DMS153 treated with DMSO at 0.1 percent for 48 hours (cell line): ENCODE data around the gene HNF4A.
A peak's percentile ranks its signal among the peaks of the same experiment; 100 is the strongest.
"Not testable (repeated sequence)": the region's sequence is repeated elsewhere in the genome, so short reads cannot be mapped to it uniquely, and the experiment has no call there.

Experiments used
- DNase-seq: peaks from one replicate; lab custom pipeline; 2025; ENCODE audit not compliant: unreplicated experiment; lab: John Stamatoyannopoulos, UW

Gene HNF4A

DNA sequence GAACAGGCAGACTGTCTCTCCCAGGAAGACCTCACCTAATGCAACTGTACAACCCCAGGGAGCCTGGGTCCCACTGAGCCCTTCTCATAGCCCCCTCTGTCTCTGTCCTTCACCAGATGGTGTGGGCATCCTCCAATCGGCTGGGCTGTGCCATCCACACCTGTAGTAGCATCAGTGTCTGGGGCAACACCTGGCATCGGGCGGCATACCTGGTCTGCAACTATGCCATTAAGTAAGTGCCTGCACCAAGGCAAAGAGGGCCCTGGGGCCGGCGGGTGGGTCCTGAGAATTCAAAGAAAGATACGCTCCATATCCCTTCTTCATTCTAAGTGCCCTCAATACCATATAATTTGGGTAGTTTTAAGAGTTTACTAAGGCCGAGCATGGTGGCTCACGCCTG lies 10.4 kb upstream of the HNF4A start:
- no peak for DNase-seq

DNA sequence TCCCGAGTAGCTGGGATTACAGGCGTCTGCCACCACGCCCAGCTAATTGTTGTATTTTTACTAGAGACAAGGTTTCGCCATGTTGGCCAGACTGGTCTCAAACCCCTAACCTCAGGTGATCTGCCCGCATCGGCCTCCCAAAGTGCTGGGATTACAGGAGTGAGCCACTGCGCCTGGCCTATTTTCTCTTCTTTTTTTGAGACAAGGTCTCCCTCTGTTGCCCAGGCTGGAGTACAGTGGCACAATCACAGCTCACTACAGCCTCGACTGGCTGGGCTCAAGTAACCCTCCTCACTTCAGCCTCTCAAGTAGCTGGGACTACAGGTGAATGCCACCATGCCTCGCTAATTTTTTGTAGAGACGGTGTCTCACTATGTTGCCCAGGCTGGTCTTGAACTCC lies 9.6 kb upstream of the HNF4A start:
- not testable (repeated sequence) for DNase-seq

DNA sequence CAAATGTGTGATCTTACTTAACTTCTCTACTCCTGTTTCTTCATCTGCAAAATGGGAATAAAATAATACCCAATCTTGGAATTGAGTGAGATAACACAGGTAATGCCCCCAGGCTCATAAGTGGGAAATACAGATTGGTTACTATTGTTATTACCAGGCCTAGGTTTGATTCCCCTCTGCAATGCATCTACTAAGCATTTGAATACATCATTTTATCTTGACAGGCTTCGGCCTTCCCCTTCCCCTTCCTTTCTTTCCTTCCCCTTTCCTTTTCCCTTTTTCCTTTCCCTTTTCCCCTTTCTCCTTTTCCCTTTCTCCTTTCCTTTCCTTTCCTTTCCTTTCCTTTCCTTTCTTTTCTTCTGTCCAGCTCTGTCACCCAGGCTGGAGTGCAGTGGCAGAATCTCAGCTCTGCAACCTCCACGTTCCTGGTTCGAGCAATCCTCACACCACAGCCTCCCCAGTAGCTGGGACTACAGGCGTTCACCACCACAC lies 7.3 kb upstream of the HNF4A start:
- DNase-seq: no peak

DNA sequence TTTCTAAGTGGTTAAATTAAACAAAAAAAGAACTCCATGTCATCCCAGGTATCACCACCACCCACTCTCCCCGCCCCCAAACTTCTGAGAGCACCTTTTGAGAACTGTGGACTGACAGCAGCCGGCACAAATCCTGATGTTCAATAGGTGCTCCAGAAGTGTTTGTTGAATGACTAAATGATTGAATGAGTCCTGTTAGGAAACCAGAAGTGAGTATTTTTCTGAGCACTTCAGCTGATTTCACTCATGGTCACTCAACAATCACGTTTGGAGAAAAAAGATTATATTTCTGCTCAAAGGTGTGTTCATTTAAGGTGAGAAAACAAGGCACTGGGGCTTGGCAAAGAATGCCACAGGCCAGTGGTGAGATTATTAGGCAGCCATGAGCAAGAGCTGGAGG lies 6.2 kb upstream of the HNF4A start:
- no peak for DNase-seq

DNA sequence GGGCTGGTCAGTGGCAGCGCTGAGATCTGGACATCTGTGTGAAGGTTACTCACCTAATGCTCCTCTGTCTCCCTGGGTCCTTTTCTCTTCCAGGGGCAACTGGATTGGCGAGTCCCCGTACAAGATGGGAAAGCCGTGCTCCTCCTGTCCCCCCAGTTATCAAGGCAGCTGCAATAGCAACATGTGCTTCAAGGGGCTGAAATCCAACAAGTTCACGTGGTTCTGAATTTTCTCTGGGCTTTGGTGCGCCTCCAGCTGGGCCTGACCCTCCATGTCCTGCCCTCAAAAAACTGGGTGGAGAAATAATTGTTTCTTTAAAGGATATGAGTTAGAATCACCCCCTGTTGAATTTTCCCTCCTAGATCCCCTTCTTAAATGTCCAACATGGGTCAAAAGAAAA lies 4.9 kb upstream of the HNF4A start:
- no peak for DNase-seq

DNA sequence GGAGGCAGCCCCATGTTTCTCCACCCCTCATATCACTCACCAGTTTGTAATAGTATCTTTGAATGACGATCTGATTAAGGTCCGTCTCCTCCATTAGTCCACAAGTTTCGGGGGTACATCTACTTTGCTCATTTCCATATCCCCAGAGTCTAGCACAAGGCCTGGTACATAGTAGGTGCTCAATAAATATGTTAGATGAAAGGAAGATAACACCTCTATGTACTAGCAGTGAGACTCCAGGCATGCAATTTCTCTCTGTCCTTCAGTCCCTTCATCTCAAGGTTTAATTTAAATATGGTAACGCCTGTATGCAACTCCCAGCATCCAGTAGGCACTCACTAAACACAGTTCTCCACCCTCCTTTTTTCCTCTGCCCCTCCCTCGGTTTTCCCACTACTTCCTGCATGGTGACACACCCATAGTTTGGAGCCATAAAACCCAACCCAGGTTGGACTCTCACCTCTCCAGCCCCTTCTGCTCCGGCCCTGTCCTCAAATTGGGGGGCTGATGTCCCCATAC lies 461 bp upstream of the HNF4A start:
- no peak for DNase-seq

DNA sequence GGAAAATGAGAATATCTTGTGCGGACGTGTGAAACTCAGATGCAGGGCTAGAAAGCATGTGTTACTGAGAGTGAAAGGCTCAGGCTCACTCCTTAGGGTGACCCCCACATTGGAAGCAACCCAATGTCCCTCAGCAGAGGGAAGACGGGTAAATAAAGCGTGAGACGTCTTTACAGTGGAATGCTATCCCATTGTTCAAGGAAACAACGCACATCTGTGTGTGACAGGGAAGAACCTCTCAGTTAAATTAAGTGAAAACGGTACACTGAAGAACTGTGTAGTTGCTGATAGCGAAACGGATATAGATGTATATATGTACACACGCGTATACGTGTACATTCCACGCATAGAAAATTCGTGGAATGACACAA lies 839 bp downstream of the HNF4A start:
- DNase-seq: no peak

DNA sequence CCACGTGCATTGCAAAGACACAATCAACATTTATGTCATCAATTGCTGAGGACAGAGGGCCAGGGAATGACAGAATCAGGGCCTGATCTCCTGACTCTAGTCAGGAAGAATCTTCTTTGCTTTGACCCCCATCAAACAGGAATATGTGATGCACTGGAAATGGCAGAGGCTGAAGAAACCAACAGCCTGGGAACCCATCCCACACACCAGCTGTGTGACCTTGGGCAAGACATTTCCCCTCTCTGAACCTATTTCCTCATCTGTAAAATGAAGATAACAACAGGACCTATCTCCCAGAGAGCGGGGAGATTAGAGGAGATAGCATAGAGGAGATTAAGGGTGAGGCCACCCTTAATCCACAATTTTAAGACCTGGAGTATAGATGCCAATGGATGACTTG lies 1.5 kb downstream of the HNF4A start:
- DNase-seq: no peak

DNA sequence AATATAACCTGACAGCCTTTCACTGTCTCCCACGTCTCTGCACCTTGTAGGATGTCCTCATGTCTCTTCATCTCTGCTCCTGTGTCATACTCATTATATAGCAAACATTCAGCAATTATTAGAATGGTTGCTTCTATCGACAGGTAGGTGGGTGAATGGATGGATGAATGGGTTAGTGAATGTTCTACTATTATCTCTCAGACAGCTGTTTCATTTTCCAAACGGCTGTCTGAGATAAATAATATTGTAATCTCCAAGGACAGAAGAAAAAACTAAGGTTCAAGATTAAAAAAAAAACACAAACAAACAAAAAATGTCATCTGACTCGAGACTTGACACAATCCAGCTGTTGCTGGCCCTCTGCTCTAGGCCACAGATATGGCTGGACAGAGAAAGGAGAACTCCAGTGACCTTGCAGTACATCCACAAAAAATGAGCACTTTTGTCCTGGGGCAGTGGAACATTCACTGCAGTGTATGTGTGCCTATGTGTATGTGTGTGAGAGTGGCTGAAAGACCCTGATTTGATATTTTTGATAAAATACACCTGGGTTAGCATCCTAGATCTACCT lies 2.1 kb downstream of the HNF4A start:
- DNase-seq: no peak

DNA sequence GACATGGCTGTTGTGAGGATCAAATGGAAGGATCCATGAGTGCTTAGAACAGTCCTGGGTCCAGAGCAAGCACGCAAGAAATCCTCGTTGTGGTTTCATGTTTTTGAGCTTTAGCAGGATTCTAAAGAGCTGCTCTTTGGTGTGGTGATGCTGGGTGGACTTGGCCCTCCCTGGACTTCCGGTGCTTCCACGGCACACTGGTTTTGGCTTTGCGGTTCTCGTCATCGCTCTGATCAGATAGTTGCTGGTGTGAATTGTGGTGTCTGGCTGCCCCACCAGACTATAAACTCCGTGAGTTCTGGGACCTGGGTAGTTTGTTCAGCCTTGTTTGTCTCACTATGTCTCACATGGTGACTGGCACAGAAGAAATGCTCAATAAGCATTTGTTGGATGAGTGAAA lies 3.3 kb downstream of the HNF4A start:
- no peak for DNase-seq

DNA sequence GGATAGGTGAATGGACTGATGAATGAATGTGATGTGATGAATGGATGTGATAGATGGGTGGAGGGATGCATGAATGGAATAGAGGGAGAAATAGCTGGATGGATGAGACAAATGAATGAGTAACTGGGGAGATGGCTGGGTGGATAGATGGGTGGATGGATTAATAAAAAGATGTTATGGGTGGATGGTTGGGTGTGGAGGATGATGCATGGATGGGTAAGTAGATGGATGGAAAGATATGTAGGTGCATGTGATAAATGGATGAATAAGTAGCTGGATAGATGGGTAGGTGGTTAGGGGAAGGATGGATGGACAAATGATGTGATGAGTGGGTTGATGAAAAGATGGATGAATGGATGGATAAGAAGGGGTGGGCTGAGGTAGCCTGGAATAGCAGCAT lies 4.7 kb downstream of the HNF4A start:
- DNase-seq: no peak

DNA sequence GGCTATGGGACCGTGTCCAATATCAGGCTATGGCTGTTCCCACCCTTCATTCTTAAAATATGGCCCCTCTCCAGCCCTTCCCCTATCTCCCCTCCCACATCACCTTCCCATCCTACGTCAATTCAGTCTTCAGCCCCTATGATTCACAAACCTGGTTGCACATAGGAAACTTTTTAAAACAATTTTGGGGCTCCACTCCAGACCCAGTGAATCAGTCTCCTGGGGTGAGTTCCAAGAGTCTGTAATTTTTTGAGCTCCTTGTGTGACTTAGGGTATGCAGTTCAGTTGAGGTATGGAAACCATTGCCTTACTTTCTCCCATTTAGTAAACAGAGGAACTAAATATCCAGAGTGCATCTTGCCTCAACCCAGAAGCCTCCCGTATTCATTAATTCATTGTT lies 5.5 kb downstream of the HNF4A start:
- no peak for DNase-seq

DNA sequence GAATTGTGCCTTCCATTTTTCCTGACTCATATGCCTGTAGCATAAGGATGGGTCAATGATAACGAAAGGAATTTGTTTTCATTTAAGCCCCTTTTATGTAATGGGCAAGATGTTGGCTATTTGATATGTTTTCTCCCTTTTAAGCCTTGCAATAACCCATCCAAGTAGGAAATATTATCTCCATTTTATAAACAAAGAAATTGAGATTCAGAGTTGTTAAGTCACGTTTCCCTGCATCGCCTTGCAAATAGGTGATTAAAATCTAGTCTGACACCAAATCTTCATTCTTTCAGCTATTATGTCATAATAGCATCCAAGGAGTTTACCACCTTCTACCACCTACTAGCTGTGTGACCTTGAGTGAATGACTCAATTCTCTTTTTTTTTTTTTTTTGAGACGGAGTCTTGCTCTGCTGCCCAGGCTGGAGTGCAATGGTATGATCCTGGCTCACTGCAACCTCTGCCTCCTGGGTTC lies 7.0 kb downstream of the HNF4A start:
- no peak for DNase-seq

DNA sequence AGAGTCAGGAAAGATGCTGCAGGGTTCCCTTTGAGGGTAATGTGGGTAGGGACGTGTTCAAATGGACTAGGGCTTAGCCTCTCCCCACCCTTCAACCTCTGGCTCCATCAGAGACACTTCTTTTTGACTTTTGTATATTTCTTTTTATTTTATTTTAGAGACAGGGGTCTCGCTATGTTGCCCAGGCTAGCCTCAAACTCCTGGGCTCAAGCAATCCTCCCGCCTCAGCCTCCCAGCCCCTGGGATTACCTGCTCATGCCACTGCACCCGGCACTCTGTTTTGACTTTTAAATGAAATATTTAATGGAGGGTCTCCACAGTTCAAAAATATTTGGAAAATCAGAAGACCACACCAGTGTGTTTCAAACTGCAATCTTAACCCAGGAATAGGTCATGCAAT lies 8.6 kb downstream of the HNF4A start:
- DNase-seq: no peak

DNA sequence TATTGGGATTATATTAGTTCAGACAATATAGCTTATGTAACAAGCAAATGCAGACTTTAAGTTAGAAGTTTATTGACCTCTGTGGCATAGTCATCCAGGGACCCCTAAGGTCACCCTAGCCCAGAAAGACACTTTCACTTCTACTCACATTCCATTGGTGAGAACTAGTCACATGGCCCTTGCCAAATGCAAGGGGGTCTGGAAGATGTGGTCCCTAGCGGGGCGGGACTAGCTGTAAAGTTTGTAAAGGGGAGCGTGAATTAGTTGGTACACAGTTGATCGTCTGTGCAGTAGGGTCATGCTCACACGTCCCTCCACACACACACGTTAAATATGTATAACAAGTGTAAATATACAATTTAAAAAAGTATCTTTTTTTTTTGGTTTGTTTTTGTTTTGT lies 9.3 kb downstream of the HNF4A start:
- no peak for DNase-seq

DNA sequence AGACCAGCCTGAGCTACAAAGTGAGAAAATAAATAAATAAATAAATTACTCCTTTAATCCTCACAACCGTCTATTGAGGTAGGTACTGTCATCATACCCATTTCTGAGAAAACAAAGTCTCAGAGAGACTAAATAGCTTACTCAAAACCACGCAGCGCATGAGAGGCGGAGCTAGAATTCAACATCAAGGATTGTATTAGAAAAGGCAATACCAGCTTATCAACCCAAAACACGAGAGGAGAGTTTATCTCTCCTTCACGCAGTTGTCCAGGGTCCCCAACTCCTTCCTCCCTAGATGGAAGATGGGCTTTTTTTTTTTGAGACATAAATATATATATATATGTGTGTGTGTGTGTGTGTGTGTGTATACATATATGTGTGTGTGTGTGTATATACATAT lies 12.2 kb downstream of the HNF4A start:
- DNase-seq: no peak

DNA sequence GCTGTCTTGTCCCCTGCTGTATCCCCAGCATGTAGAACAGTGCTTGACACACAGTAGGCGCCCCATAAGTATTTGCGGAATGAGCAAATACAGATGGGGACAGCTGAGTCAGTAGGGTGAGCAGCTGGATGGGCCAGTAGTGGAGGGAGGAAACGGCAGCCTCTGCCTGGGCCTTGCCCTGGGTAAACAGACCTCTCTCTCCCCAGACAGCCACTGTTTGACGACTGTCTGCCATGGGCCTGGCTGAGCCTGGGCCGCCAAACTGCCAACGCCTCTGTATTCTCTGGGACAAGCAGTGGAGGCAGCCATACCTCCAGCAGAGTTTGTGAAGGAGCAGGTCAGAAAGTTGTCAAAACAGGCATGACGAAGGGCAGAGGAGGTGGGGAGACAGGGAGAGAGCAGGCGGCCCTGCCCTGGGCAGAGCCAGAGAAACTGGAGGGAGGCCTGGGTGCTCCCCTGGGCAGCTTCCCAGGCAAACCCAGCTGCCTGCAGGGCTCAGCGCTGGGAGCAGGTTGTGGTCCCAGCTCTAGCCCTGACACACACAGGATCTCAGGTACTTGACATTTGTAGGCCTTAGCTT lies 15.2 kb downstream of the HNF4A start:
- peak; percentile 27 for DNase-seq

DNA sequence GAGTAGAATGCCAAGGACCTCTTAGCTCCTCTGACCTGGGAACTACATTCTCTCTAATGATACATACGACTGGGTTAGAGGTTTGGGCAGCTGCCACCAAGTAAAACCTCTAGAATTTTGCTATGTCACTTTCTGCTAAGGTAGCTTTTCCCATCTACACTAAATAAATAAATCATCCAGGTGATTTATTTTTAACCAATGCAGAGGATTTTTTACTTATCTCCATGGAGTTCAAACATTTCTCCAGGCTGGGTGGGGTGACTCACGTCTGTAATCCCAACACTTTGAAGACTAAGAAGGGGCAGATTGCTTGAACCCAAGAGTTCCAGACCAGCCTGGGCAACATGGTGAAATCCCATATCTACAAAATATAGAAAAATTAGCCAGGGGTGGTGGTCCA lies 27.1 kb downstream of the HNF4A start:
- DNase-seq: no peak

DNA sequence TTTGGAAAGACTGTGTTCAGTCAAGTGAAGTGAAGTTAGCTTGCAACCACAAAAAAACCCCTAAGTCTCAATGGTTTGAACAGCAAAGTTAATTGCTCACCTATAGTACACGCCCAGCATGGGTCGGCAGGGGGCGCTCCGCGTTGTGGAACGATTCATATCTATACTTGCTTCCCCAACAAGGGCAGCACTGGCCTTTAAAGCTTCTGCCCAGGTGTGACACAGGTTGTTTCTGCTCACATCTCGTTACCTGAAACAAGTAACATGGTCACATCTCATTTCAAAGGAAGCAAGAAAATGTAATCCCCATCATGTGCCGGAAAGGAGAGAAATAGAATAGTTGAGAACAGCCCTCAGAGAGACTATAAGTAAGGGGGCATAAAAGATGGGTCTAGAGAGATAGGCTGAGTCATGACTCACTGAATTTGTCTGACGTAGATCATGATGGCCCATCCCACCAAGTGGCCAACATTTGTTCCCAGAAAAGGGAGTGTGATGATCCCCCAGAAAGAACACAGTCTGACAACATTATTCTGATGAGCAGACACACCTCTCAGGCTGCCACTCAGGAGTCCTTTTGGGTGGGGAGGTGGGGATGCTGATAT lies 29.0 kb downstream of the HNF4A start:
- peak; percentile 42 for DNase-seq

DNA sequence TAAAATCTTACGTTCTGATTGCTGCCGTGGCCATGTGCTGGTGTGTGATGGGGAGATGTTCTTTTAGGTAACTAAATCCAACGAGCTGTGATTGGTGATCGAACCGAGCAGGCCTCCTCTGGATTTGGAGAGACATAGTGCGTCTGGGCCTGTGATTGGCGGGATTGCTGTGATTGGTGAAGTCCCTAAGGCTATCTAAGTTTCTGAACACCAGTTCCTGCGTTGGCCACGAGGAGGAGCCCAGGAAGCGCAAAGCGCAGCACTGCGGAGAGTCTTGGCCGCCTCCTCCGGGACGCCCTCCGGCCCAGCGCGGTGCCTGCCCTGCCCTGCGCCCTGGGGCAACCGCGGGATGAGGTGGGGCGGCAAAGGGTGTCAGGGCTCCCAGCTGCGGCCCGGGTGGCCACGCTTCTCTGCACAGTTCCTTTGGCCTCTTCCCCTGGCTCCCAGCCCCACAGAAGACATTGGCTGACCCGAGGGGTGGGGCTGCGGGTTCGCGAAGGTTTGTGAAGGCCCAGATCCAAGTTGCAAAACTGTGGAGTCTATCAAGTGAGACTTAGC lies 33.0 kb downstream of the HNF4A start:
- DNase-seq: no peak

DNA sequence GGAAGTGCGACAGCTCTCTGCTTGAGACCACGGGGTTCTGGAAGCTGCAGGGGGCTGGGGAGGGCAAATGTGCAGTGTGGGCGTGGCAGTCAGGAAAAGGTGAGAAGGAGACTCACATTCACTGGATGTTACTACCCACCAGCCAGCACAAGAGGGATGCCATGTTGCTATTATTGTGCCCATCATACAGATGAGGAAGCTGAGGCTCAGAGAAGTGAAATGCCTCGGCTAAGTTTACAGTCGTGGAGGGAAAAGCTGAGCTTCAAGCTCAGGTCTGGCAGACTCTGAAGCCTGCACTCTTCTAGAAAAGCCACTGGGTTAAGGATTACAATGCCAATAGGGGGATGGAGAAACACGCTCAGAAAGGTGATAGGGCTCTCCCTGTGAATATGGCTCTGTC lies 34.4 kb downstream of the HNF4A start:
- no peak for DNase-seq

DNA sequence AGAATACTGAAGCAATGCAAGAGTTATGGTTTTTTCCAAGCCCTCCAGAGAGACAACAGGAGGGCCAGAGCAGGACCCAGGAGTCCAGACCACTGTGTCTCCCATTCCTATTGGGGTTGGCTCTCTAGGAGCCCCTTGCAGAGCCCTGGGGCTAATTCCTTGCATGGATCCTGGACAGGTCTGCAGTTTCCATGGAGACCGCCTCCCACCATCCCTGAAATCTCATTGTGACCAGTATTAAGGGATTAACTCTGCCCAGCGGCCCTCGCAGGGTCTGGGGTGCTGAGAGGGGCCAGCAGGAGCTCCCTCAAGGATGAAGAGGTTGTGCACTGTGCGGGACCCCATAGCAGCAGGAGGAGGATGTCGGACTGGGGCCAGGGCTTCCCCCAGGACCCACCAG lies 34.8 kb downstream of the HNF4A start:
- no peak for DNase-seq
